SK-N-DZ (cell line): ENCODE measurements around the gene SGSM2.

Experiments
- DNase-seq: peaks from one replicate; pipeline ENCODE4 v3.0.0-alpha.2; 2015; ENCODE audit warnings: low spot score

Gene SGSM2

DNA sequence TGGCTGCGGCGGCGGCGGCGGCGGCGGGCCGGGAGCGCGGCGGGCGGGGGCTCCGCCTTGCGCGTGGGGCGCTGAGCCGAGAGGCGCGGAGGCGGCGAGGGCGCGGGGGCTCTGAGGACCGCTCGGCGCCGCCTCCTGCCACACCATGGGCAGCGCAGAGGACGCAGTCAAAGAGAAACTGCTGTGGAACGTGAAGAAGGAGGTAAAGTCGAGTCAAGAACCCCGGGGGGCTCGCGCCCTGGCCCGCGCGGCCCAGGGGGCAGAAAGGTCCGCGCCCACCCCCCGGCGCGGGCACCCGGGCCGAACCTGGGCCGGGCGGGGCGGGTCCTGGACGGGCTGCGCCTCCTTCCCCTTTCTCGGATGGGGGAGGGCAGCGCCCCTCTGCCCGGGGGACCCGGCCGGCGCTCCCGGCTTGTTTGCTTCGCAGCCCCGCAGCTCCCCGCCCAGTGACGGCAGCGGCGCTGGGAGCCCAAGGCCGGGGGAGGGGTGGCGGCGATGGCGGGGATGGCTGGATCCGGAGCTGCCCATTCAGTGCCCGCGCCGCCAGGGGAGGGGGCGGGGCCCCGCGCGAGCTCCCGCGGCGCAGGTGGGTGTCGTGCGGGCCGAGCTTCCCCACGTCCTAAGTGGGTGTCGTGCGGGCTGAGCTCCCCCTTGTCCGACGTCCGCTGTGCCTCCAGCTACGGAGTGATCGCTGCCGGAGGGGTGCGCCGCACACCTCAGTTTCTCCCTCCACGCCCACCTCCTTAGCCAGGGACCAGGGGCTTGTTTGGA, 428 bp downstream of the SGSM2 start:
- peak; percentile 45 for DNase-seq

DNA sequence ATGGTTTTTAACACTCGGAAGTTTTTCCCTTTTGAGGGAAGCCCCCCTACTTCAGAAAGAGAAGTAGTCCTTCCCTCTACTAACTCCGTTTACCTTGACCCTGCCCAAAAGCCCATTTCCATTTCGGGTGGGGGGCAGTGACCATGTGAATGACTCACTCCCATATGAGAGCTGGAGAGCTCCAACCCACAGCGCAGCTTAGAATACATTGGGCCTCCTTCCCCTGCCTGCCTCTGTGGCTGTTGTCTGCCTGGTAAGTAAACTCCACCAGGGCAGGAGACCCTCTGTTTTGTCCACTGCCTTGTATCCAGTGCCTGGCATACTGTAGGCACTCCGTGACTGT, 985 bp downstream of the SGSM2 start:
- DNase-seq: no peak

DNA sequence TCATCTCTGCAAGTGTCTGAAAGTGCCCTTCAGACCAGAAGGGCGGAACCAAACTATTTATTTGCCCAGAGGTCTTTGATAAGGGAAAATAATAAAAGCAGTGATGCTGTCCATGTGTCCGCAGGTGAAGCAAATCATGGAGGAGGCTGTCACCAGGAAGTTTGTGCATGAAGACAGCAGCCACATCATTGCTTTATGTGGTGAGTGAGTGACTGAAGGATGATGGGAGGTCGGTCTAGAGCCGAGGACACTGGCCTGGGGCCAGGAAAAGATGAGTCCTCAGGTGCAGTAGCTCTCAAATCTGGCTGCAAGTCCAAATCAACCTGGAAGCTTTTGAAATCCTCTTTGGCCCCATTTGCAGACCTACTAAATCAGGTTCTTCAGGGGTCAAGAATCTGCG, 6.1 kb downstream of the SGSM2 start:
- no peak for DNase-seq

DNA sequence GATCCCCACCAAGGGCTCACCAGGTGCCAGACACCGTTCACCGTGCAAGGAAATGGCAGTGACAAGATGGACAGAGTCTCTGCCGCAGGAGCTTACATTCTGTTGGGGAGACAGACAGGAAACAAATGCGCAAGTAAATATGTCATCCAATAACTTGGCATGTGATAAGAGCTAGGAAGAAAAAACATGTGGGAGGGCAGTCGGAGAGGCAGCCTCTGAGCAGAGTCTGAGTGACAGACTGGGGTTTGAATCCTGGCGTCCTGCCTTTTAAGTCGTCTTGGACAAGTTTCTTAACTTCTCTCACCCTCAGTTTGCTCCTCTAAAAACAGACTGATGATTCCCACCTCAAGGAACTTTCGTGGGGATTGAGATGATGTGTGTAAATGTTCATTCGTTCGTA, 7.2 kb downstream of the SGSM2 start:
- DNase-seq: no peak

DNA sequence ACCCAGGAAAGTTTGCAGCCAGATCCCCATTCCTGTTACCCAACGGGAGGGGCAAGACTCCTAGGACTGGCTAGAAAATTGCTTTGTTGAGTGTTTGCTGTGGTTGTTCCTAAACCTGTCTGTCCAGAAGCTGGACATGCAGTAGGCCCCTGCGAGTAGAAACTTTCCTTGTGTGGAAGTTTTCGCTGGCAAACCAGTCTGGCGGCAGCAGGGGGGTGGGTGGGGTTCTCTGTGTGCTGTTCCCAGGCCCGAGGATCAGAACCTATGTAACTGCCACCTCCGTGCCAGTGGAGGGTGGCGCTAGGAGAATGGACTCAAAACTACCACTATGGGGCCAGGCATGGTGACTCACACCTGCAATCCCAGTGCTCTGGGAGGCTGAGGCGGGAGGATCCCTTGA, 9.2 kb downstream of the SGSM2 start:
- DNase-seq: no peak

DNA sequence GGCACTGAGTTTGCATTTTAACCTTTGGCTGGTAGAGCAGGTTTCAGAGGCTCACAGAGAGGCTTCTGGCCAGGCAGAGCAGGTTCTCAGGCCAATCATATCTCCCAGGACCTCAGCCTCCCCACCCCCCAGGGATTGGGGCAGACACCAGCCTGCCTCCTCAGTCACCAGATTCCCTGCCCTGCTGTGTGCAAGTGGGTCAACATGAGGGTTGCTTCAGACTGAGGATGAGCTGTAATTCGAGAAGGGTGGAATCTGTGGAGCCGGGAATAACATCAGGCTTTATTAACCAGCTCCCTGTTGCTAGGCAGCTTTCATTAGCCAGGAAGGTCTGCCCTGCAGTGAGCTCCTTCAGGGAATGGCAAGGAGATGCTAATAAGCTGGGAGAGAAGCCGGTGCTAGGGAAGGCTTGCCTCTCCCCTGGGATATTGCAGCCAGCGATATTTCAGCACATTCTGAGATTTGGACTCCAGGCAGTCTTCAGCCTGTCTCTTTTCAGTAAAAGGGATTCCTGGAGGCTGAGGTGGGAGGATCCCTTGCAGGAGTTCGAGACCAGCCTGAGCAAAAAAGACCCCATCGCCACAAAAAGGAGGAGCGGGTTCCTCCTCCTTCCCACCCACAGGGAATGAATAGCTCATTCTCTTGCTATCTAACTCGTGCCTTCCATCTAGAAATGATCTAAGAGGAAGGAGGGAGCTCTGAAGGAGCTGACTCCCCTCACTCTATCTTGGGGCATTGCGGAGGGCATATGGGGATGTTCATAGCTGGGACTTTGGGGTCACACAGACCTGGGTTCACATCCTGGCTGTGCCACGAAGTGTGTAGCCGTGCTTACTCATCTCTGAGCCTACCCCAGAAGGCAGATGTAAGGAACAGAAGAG, 10.7 kb downstream of the SGSM2 start:
- DNase-seq: peak; percentile 99

DNA sequence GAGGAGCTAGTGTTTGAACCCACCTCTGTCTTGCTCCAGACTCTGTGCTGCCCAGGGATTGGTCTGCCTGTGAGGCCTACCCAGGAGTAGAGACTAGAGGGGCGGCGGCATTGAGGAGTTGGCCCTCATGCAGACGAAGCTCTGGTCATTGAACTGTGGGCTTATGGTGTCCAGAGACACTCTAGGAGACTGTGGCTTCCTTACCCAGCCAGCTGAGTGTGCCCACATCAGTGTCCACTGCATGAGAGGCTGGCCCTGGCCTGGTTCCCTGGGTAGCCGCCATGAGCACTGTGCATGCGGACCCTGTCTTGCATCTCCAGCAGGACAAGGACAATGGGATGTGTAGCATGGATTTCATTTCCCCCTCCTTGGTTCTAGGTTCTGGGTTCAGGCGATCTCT, 14.0 kb downstream of the SGSM2 start:
- DNase-seq: no peak

DNA sequence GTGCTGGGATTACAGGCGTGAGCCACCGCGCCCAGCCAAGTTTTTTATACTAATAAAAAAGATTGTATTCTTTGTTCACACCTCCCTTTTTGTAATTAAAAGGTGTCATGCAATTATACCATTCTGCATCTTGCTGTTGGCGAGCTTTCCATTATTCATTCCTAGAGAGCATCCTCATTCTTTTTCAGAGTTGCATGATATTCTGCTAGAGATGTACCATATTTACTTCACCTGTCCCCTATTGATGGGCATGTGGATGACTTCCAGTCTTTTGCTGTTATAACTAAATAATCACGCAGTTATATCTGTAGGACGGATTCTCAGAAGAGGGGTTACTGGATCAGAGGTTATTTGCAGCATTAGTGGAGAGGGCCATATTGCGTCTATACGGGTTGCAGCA, 17.0 kb downstream of the SGSM2 start:
- no peak for DNase-seq

DNA sequence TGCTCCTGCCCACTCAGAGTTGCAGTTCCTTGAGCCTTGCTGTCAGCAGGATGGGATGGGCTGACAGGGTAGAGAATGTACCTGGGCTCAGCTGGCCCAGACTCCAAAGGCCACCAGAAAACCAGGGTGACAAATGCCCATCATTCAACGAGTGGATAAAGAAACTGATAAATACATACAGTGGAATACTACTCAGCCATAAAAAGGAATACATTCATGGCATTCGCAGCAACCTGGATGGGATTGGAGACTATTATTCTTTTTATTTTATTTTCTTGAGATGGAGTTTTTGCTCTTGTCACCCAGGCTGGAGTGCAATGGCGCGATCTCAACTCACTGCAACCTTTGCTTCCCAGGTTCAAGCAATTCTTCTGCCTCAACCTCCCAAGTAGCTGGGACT, 19.9 kb downstream of the SGSM2 start:
- no peak for DNase-seq

DNA sequence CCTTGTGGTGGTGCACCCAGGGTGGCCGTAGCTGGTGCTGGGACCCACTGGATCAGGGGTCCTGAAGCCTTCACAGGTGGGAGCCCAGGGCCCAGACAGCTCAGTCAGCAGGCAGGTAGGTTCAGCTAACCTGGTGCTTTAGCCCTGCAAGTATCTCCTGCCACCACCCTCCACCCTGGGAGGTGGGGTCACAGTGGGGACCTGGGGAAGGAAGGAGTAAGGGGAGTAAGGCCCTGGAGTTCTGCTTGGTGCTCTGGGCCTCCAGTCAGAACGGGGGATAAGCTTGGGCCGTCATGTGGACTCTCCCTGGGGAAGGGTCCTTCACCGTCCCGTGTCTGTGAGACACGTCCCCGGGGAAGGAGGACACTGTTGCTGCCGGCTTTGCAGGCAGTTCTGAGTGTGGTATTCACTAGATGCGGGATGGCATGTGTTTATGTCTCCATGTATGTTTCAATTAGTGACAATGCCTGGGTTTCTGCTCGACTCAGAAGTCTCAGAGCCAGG, 20.7 kb downstream of the SGSM2 start:
- DNase-seq: no peak

DNA sequence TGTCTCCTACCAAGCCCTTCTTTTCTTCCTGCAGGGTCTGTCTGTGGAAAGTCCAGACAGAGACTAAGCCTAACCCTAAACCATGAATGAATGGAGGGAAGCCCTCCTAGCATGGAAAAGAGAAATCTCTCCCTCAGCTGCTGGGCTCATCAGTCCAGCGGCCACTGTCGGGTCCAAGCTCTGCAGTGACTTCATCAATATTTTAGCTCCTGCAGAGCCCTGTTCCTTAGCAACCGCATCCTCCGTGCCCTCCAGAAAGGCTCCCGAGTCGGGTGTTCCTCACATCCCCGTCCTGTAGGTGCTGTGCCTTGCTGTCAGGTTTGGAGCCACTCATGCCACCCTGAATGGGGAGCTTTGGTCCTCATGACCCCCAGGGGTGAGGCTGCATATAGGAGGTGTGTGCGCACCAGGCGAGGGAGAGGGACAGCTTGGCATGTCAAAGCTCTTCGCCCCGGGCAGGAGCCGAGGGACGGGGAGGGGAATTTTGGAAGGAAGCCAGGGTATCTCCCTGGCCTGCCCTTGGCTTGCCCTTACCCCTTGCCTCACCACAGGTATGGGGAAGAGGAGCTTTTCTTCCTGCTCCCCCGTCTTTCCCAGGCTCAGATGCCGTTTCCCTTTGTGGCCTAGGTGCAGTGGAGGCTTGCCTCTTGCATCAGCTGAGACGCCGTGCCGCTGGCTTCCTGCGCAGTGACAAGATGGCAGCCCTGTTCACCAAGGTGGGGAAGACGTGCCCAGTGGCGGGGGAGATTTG, 23.9 kb downstream of the SGSM2 start:
- DNase-seq: no peak

DNA sequence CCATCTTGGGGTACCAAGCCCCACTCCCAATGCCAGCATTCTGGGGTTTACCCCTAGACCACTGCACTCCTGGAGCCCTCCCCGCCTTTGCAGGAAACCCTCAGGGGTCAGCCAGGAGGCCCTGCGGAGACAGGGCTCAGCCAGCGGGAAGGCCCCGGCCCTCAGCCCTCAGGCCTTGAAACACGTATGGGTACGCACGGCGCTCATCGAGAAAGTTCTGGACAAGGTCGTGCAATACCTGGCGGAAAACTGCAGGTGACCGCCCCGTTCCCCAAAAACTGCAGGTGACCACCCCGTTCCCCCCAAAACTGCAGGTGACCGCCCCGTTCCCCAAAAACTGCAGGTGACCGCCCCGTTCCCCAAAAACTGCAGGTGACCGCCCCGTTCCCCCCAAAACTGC, 24.7 kb downstream of the SGSM2 start:
- DNase-seq: no peak

DNA sequence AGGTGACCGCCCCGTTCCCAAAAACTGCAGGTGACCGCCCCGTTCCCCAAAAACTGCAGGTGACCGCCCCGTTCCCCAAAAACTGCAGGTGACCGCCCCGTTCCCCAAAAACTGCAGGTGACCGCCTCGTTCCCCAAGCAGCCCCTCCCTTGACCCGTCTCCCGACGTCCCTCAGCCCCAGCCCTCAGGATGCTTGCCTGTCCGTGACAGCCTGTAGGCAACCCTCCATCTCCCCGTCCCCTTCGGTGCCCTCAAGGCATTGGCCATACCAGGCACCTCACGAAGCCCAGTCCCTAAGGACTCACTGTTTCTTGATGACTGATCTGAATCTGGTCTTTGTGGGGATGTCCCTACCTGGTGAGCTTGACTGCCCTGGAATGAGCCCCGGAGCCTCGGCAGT, 25.1 kb downstream of the SGSM2 start:
- no peak for DNase-seq

DNA sequence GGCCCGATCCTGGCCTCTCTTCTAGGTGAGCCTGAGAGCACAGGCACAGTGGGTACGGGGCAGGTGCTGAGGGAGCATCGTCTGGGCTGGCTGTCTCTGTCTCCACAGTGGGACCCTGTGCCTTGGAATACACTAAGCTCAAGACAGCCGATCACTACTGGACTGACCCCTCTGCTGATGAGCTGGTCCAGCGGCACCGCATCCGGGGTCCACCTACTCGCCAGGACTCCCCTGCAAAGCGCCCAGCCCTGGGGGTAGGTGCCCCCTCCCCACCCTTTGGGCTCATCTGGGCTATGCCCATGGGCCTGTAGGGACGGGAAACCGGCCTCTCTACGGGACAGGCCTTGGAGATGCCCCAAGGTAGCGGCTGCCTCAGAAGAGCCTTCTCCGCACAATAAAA, 25.6 kb downstream of the SGSM2 start:
- no peak for DNase-seq

DNA sequence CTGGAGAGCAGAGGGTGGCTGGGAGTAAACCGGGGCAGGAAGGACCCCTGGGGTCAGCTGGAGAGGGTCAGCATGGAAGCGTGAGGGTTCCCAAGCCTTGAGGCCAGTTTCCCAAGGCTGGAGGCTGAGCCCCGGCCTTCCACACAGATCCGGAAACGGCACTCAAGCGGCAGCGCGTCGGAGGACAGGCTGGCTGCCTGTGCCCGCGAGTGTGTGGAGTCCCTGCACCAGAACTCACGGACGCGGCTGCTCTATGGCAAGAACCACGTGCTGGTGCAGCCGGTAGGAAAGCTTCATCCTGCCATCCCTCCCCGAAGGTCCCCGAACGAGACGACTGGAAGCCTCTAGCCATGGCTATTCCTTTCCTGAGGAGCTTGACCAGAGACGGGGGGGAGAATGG, 26.0 kb downstream of the SGSM2 start:
- no peak for DNase-seq

DNA sequence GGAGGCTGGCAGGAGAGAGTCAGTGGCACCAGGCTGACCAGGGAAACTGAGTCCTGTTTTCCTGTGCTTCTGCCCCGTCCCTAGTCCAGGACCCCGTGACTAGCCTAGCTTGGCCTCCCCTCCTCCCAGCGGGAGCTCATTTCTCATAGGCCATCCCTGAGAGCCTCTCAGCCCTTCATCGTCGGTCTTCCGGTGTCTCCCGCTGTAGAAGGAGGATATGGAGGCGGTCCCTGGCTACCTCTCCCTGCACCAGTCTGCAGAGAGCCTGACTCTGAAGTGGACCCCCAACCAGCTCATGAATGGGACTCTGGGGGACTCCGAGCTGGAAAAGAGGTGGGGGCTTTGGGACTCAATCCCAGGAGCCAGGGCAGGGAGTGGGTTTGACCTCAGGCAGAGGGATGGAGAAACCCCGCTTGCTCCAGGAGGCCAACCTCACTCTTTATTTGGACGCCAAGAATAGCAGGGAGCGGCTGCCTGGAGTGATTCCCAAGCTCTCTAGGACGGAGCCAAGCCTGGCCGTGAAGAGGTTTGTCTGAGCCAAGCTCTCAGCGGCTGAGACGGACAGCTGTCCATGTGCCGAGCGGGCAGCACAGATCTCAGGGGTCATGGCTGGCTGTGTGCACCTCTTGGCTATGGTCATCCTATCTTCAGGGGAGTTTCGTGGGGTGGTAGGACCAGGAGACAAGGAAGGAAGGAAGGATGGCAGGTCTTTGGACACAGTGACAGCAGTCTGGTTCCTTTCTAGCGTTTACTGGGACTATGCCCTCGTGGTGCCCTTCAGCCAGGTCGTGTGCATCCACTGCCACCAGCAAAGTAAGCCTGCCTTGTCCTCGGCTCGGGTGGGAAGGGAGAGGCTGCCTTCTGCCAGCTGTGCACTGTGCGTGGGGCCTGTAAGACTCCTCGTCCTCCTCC, 26.8 kb downstream of the SGSM2 start:
- DNase-seq: no peak

DNA sequence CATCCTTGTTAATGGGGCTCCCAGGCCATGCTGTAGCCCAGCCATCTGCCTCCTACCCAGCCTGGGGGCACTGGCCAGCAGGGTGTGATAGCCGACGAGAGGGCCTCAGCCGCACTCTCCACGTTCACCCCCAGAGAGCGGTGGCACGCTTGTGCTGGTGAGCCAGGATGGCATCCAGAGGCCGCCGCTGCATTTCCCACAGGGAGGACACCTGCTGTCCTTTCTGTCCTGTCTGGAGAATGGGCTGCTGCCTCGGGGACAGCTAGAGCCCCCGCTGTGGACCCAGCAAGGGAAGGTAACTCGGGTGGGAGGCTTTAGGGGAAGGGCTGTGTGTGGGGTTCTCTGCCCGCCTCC, 27.4 kb downstream of the SGSM2 start:
- DNase-seq: no peak

DNA sequence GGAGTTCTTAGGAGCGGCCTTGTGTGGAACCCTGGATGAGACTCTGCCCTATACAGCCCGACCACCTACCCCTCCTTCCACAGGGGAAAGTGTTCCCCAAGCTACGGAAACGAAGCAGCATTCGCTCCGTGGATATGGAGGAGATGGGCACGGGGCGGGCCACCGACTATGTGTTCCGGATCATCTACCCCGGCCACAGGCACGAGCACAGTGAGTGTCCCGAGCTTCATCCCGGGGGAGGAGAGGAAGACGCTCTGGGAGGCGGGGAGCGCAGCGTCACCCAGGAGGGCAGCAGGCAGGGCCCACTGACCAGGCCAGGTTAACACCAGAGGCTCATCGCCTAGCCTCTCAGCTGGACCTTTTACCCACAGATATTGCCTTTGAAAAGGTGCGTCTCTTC, 27.8 kb downstream of the SGSM2 start:
- no peak for DNase-seq

DNA sequence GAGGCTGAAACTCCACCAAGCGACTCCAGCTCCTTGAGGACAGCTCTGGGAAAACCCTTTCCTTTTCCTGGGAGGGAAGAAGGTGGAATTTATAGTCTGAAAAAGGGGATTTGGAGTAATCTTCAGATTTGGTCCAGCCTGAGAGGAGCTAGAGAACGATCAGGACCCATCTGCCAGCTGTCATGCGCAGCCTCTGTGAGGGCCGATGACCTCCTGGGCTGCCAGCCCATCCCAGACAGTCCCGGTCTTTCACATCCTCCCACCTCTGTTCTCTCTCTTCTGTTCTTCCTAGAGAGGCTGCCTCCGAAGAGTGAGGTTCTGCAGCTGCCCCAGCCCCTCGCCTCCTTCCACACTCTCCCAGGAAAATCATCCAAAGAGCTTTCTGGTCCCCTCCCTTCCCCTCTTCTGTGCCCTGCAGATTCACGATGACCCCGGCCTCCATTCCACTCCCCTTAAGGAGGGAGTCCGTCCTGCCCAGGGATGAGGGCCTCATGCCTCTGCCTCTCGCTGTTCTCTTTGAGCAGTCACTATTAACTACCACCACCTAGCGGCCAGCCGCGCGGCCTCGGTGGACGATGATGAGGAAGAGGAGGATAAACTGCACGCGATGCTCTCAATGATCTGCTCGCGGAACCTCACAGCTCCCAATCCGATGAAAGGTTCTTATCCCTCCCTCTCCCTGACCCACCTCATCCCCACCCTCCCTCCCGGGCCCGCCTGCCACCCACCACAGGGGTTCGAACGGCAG, 29.6 kb downstream of the SGSM2 start:
- no peak for DNase-seq

DNA sequence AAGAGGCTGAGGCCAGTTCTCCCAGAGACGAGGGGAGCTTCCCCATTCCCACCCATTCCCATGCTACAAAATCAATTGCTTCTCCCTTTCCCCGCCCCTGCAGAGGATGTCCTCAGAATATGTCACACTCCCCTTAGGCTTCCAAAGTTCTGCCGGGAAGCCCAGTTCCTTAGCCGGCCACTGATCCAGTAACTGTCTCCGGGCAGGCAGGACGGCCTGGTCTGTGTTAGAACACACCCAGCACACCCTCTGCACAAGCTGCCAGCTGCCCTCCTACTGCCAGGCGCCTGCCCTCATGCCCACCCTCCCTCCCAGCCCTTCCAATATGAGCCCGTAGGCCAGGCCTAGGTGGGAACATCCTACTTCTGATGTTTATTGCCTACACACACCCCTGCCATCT, 31.1 kb downstream of the SGSM2 start:
- no peak for DNase-seq

DNA sequence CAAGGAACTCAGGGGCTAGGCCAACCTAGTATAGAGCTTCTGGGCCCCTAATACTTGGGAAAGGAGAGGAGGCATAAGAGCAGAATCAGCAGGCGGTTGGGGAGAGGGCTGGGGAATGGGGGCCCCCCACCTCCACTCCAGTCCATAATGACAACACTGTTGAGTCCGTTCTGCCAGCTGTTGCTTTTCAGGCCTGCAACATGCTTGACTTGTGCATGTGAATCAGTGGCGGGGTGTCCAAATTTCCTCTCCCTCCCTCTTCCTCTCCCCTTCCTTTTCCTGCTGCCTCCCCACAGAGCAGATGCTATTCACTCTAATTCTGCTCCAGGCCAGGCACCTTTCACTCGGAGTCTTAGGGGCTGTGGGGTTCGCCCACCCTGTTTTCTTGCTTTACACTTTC, 31.7 kb downstream of the SGSM2 start:
- no peak for DNase-seq
